GM12878 (cell line): ENCODE data around the gene PANK1. TPM values are rescaled to one million over a fixed set of nuclear protein-coding genes. Genes with fewer than 3 reads are reported as not detected.

Source experiments
- ATAC-seq: fragments of 200-7000 bp; cut with Tn5 transposase; 3 replicates; pipeline ENCODE4 v1.9.1; 2020; ENCODE audit warnings: mild to moderate bottlenecking, moderate library complexity
- BruUV-seq: library from RNA; stranded (reverse); fragments of 400-500 nt; replicated peaks from 2 replicates; lab custom pipeline; 2021; lab: Mats Ljungman, UMichigan
- CTCF ChIA-PET: fragments of 300-600 bp; sonication (Branson Sonifier 250); formaldehyde crosslinking; extraction: SDS; loops from one replicate; lab custom pipeline; 2021; ENCODE audit warnings: inconsistent platforms; lab: Yijun Ruan, JAX
- POLR2A ChIA-PET: fragments of 350-600 bp; formaldehyde crosslinking; extraction: SDS; loops from one replicate; lab custom pipeline; 2021; ENCODE audit warnings: inconsistent platforms; lab: Charles Lee
- RAD21 ChIA-PET: fragments of 300-600 bp; sonication (Branson Sonifier 250); formaldehyde crosslinking; loops from one replicate; lab custom pipeline; 2023; ENCODE audit warnings: antibody characterized with exemption; ENCODE audit not compliant: unreplicated experiment; lab: Charles Lee
- SMC1A ChIA-PET: fragments of 300-600 bp; sonication (Branson Sonifier 250); formaldehyde crosslinking; loops from one replicate; lab custom pipeline; 2023; ENCODE audit not compliant: unreplicated experiment, uncharacterized antibody; lab: Charles Lee
- DNase-seq: peaks from one replicate; pipeline ENCODE4 v3.0.0-alpha.2; 2011; ENCODE audit warnings: low read depth, low spot score
- FAIRE-seq: peaks from 3 replicates; lab custom pipeline; 2011; peaks lifted over from hg19 to GRCh38; lab: Jason Lieb, UNC
- H2AFZ ChIP-seq: 2 replicates; pipeline ENCODE4 v1.6.0; 2011; ENCODE audit warnings: low read depth, low read length, control low read depth; ENCODE audit not compliant: control insufficient read depth
- H3K27ac ChIP-seq: 2 replicates; pipeline ENCODE4 v1.5.1; 2011; ENCODE audit warnings: control low read depth; ENCODE audit not compliant: control insufficient read depth, insufficient read depth
- H3K27me3 ChIP-seq, 2 experiments: replicated peaks in 1 of 2; 2 replicates each; pipeline versions ENCODE4 v1.6.0 to v1.6.1; 2011; ENCODE audit warnings: low read length in 1 of 2; ENCODE audit not compliant: control insufficient read depth in 2 of 2, insufficient read depth in 2 of 2
- H3K36me3 ChIP-seq, 2 experiments: 2 replicates each; pipeline ENCODE4 v1.5.1; 2011; ENCODE audit warnings: low read length in 1 of 2; ENCODE audit not compliant: control insufficient read depth in 2 of 2, insufficient read depth in 2 of 2
- H3K4me1 ChIP-seq: 2 replicates; pipeline ENCODE4 v1.6.1; 2011; ENCODE audit warnings: mild to moderate bottlenecking, low read length, moderate library complexity, mixed read lengths; ENCODE audit not compliant: control insufficient read depth, insufficient read depth
- H3K4me2 ChIP-seq: 2 replicates; pipeline ENCODE4 v1.6.0; 2011; ENCODE audit warnings: control low read depth; ENCODE audit not compliant: control insufficient read depth, insufficient read depth
- H3K4me3 ChIP-seq: fragments of 200-600 bp; sonication (generic); 2 replicates; pipeline ENCODE4 v1.5.1; 2016
- H3K79me2 ChIP-seq: 2 replicates; pipeline ENCODE4 v1.6.0; 2011; ENCODE audit warnings: low read length; ENCODE audit not compliant: control insufficient read depth, insufficient read depth
- H3K9ac ChIP-seq: 2 replicates; pipeline ENCODE4 v1.8.0; 2011; ENCODE audit warnings: low read length, control low read depth, mixed read lengths; ENCODE audit not compliant: control insufficient read depth, insufficient read depth
- H3K9me3 ChIP-seq: replicated peaks from 3 replicates; pipeline ENCODE4 v1.5.1; 2011; ENCODE audit warnings: mild to moderate bottlenecking, low read length; ENCODE audit not compliant: control insufficient read depth, insufficient read depth
- H4K20me1 ChIP-seq: 2 replicates; pipeline ENCODE4 v1.6.0; 2011; ENCODE audit not compliant: control insufficient read depth, insufficient read depth
- ASH2L ChIP-seq: fragments of 300-600, 200-600 bp; sonication (generic); IDR thresholded peaks from 2 replicates; pipeline ENCODE4 v1.6.1; 2017; ENCODE audit warnings: low read depth, mild to moderate bottlenecking, borderline replicate concordance
- HDGF ChIP-seq: fragments of 450-650 bp; IDR thresholded peaks from 2 replicates; pipeline ENCODE4 v1.6.1; 2016; ENCODE audit warnings: antibody characterized with exemption
- IRF4 ChIP-seq: IDR thresholded peaks from 2 replicates; pipeline ENCODE4 v1.6.1; 2011; ENCODE audit warnings: low read depth, low read length
- LARP7 ChIP-seq: fragments of 450-650 bp; IDR thresholded peaks from 2 replicates; pipeline ENCODE4 v1.6.1; 2017; ENCODE audit warnings: mild to moderate bottlenecking
- SMC3 ChIP-seq: IDR thresholded peaks from 2 replicates; pipeline ENCODE4 v1.6.1; 2011; ENCODE audit warnings: low read length, improper control_type of control experiment, borderline replicate concordance
- SRF ChIP-seq, 2 experiments: IDR thresholded peaks; 2 replicates each; pipeline ENCODE4 v1.6.1; 2011; ENCODE audit warnings: low read depth in 2 of 2, low read length in 2 of 2, mild to moderate bottlenecking in 1 of 2, moderate library complexity in 1 of 2
- ZSCAN29 ChIP-seq: fragments of 450-650 bp; IDR thresholded peaks from 2 replicates; pipeline ENCODE4 v1.6.1; 2017; ENCODE audit warnings: mild to moderate bottlenecking, moderate library complexity
- WGBS: methylation state at CpG from one replicate; pipeline ENCODE4 v1.1.6; 2016; ENCODE audit warnings: low lambda C conversion rate; ENCODE audit not compliant: insufficient replicate concordance, insufficient coverage; ENCODE audit errors: missing lambda C conversion rate; 5-methylcytosine and 5-hydroxymethylcytosine counted together
- in situ Hi-C: fragments of 300-500 bp; cut with MboI; formaldehyde crosslinking; loops from 9 replicates; pipeline ENCODE4 v1.14.3; 2018; ENCODE audit warnings: mixed read lengths
- intact Hi-C: fragments of 100-400 bp; cut with micrococcal nuclease; formaldehyde crosslinking; loops from one replicate; pipeline ENCODE4 v1.14.2; 2022; ENCODE audit not compliant: unreplicated experiment
- polyA plus RNA-seq, 11 experiments: library from polyadenylated mRNA; depleted of rRNA in 4 of 11; unstranded in 6 of 11; stranded (reverse) in 5 of 11; fragments of >200 nt; fragmentation: Nextera tagmentation in 4 of 11; fragmentation: Illumina TruSeq in 1 of 11; extraction: Ambion mirVana in 4 of 11; extraction: Trizol in 1 of 11; gene quantifications; 1 replicate in 1 of 11; 2 replicates in 10 of 11; pipeline versions ENCODE4 v1.2.1 to v1.2.3, GENCODE V29; 2011 to 2016; ENCODE audit warnings: inconsistent platforms in 2 of 11, missing spikeins in 2 of 11, low read depth in 1 of 11
- total RNA-seq, 4 experiments: library from RNA; depleted of rRNA in 3 of 4; stranded (reverse); fragments of >200 nt in 3 of 4; fragmentation: Illumina TruSeq in 1 of 4; extraction: Trizol in 1 of 4; gene quantifications; 2 replicates each; pipeline versions ENCODE4 v1.2.1 to v1.2.3, GENCODE V29; 2013 to 2021
- TF ChIP-seq, protein P1 (sequence below): fragments of 450-650 bp; formaldehyde crosslinking; IDR thresholded peaks from 2 replicates; pipeline ENCODE4 v1.4.0; 2020; ENCODE audit warnings: mild to moderate bottlenecking, moderate library complexity

PANK1 gene
- total and polyA plus RNA-seq, 10 of the 15 experiments (the other 5 are each of a cell fraction or from before 2014, with no cell fraction given) = 1.9 to 10.6 (median 5.8) TPM

DNA sequence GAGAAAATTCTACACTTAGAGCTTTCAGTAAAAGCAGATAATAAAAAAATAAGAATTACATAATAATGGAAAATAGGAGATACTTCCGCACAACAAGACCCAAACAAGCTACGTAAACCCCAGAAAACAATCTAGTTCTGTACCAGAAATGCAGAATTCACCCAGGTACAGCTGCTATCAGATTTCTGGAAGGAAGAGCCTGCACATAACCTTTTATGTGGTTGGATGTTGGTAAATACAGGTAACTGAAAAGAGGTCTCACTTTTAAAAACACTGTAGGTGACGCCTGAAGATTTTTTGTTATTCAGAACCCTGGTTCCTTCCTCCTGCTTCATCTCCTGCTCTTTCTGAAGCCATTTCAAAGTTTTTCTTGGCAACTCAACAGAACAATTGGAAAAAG, 29.9 kb downstream of the PANK1 start:
- no peak for DNase-seq
- Histone ChIP-seq H4K20me1 (no peaks in the 10 kb centered on the region), H3K27me3 (no peaks in the 10 kb centered on the region), H3K4me3 (no peak overlapping the region), H3K4me1 (peaks cover 5% of the 10 kb centered on the region; the same call in 1 of the 2 replicates), H3K36me3 (peaks cover 0 to 5% of the 10 kb centered on the region in 2 experiments; a peak in 1 of 4 replicates), H3K79me2 (no peaks in the 10 kb centered on the region), H2AFZ (no peak overlapping the region), H3K9ac (no peak overlapping the region), H3K4me2 (no peak overlapping the region), H3K9me3 (no peaks in the 10 kb centered on the region), H3K27ac (no peak overlapping the region)
- 80% methylated on average over 3 of the region's 3 CpGs for whole genome bisulfite sequencing
- intact Hi-C loops (no loop called here), in situ Hi-C loops (no loop called here)
- ChIA-PET CTCF (no interaction called here), POLR2A (no interaction called here), SMC1A (interaction anchor here (1.6 kb wide), 1 partner anchor 44 kb away, joined by 4 read pairs; no protein-coding TSS in a partner anchor), RAD21 (interaction anchor here (1.0 kb wide), 1 partner anchor 86 kb away, joined by 4 read pairs; the partner anchor contains the start of gene KIF20B)
- TF ChIP-seq ZSCAN29 (no peak), ASH2L (no peak), SMC3 (no peak), HDGF (no peak), LARP7 (no peak), SRF (IDR thresholded peaks at IDR 0.05; ENCODE audit: low read depth in 2 of 2, low read length in 2 of 2) (no peak), IRF4 (no peak)
- TF ChIP-seq, protein P1, sequence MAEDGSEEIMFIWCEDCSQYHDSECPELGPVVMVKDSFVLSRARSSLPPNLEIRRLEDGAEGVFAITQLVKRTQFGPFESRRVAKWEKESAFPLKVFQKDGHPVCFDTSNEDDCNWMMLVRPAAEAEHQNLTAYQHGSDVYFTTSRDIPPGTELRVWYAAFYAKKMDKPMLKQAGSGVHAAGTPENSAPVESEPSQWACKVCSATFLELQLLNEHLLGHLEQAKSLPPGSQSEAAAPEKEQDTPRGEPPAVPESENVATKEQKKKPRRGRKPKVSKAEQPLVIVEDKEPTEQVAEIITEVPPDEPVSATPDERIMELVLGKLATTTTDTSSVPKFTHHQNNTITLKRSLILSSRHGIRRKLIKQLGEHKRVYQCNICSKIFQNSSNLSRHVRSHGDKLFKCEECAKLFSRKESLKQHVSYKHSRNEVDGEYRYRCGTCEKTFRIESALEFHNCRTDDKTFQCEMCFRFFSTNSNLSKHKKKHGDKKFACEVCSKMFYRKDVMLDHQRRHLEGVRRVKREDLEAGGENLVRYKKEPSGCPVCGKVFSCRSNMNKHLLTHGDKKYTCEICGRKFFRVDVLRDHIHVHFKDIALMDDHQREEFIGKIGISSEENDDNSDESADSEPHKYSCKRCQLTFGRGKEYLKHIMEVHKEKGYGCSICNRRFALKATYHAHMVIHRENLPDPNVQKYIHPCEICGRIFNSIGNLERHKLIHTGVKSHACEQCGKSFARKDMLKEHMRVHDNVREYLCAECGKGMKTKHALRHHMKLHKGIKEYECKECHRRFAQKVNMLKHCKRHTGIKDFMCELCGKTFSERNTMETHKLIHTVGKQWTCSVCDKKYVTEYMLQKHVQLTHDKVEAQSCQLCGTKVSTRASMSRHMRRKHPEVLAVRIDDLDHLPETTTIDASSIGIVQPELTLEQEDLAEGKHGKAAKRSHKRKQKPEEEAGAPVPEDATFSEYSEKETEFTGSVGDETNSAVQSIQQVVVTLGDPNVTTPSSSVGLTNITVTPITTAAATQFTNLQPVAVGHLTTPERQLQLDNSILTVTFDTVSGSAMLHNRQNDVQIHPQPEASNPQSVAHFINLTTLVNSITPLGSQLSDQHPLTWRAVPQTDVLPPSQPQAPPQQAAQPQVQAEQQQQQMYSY (CRISPR knock-in tag) = no peak
- FAIRE-seq = no peak
- no peak for ATAC-seq
- no TSS peak for BruUV-seq
